CD4-positive, alpha-beta T cell treated with Interleukin-1 beta for 1 hour (primary cell): ENCODE results near the gene COPE.
"Not testable (repeated sequence)": the region's sequence is repeated elsewhere in the genome, so short reads cannot be mapped to it uniquely, and the experiment has no call there.

ENCODE experiments used
- DNase-seq, 2 donors: peaks; one replicate each; pipeline ENCODE4 v3.0.0-alpha.2; 2020 to 2022

Gene COPE

DNA sequence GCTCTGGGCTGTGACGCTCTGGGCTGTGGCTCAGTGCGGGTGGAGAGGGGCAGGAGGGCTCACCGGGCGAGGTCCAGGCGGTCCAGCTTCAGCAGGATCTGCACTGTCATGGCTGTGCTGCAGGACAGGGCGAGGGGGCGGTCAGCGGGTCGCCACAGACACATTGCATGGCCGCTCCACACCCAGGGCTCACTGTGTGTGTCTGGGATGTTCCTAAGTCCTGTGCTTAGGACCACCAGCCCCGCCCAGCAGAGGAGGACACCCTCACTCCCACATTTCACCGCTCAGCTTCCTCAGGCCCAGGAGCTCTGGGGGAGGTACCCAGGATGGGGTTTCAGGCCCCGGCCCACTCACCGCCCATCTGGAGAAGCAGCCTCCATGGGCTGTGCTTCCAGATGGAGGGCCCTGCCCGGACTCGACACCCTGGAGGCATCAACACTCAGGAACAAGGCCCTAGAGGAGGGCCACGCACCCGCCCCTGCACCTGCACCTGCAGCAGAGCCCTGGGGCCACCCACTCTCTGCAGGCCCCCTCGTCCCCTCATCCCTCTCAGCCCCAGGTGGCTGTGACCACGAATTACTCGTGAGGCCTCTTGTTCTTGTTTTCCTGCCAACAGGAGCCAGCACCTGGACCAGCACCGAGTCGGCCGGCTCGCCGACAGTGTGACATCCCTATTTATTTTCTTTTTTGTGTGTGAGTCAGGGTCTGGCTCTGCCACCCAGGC, 13.5 kb downstream of the COPE start:
- no peak for DNase-seq

DNA sequence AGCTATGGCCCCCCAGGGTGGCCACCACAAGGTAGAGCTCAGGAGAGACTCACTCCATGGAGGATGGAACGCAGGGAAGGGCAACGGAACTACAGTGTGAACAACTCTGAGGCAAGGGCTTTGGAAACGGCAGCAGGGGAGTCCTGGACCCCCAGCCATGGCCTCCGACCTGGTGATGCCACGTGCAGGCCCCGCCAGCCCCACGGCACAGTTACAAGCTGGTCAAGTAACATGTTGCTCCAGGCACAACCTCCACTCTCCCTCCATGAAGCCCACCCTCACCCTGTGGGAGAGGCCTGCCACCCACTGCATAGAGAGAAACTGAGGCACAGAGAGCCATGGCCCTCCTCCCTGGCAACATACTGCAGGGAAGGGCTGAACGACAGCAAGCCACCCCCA, 14.1 kb downstream of the COPE start:
- no peak for DNase-seq

GRCh38 chr19:18904334-18905057, 14.7 kb downstream of the COPE start:
- DNase-seq: no peak

- DNase-seq: no peak
Observed at GRCh38 chr19:18903156-18904037, 15.8 kb downstream of the COPE start.

DNA sequence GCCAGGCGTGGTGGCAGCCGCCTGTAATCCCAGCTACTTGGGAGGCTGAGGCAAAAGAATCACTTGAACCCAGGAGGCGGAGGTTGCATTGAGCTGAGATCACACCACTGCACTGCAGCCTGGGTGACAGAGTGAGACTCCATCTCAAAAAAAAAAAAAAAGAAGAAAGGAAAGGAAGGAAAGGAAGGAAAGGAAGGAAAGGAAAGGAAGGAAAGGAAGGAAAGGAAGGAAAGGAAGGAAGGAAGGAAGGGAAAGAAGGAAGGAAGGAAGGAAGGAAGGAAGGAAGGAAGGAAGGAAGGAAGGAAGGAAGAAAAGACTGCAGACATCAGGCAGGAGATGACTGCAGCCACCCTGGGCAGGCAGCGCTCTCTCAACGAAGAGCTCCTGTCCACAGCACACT, 16.7 kb downstream of the COPE start:
- not testable (repeated sequence) for DNase-seq

DNA sequence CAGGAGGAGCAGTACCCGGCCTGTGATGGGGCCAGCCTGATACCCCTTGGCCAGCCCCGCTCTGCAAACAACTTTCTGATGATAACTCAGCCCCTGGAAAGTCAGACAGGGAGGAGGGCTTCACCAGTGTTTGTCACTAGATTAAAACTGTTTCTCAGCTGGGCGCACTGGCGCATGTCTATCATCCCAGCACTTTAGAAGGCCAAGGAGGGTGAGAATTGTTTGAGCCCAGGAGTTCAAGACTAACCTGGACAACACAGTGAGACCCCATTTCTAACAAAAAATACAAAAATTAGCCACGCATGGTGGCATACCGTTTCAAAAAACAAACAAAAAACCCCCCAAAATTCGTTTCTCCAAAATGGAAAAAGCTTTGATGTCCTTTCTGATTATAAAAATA, 17.7 kb downstream of the COPE start:
- no peak for DNase-seq

GRCh38 chr19:18900700-18901481, 18.3 kb downstream of the COPE start:
- no peak for DNase-seq

- no peak for DNase-seq
Observed at GRCh38 chr19:18899624-18900560, 19.3 kb downstream of the COPE start.

- DNase-seq: no peak
Observed at GRCh38 chr19:18898607-18899408, 20.4 kb downstream of the COPE start.

DNA sequence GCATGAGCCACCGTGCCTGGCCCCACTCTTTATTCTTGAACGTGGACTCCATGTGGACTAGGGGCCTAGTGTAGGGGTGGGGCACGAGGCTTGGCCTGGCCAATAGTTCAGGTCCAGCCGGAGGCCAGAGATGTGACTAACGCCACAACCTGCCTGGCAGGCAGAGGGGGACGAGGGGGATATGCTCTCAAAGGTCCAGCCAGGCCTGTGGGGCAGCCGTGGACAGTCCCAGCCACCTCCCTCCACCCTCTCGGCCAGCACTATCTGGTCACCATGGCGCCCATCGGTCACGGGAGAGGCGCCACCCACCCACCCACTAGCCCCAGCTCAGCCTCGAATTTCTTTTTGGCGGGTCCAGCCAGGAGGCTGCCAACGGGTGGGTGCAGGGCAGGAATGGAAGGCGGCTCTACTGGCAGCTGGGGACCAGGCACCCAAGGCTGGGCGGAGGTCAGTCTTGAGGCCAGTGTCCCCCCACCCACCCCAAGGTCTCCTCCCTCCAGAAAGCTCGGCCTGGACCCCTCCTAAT, 21.0 kb downstream of the COPE start:
- DNase-seq: no peak

DNA sequence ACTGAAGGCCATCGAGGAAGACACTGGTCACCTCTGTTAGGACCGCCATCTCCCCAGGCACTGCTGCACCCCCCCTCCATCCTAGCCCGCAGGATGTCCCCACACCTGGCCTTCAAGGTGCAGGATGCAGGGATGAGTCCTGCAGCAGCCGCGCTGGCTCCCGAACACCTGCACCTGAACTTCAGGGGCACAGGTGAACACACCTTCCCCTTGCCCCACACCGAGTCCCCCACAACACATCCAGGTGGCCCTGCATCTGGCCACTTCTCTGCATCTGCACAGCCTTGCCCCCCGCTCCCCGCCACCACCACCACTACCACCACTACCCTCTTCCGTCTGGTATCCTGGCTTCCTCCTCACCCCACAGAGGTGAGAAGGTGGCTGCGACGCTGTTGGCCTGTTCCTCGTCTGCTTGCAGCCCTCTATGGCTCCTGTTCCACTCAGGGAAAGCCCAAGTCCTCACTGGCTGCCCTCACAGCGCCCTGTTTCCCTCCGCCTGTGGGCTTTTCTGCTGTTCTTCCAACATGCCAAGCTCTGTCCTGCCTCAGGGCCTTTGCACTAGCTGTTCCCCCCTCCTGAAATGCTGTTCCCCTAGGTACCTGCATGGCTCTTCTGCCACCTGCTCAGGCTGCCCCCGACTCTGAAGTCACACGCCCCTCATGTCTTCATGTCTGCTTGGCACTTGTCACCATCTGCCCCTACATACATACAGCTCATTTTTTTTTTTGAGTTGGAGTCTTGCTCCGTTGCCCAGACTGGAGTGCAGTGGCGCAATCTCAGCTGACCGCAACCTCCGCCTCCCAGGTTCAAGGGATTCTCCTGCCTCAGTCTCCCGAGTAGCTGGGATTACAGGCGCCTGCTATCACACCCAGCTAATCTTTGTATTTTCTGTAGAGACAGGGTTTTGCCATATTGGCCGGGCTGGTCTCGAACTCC, 21.8 kb downstream of the COPE start:
- no peak for DNase-seq

- no peak for DNase-seq
Observed at GRCh38 chr19:18896421-18896841, 22.8 kb downstream of the COPE start.

DNA sequence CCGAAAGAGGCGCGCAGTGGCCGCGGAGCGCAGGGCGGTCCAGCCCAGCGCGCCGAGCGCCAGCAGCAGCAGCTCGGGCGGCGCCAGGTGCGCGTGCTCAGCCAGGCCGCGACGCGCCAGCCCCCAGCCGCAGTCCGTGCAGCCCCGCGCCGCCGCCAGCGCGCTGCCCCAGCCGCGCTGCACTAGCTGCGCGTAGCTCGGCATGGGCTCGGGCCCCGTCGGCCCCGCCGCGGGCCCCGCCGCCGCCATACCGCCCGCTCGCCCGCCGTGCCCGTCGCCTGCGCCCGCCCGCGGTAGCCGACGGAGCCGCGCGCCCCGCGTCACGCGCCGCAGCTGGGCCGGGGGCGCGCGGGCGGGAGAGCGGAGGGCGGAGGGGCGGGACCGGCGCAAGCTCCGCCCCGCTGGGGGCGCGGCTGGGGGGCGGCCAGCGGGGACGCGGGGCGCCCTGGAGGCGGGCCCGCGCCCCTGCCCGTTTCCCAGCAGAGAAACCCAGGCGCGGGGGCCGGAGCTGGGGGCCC, 23.3 kb downstream of the COPE start, which contains the start of gene CERS1:
Gene CERS1, minus strand, starts transcription at position 335 of the 518 bp plus-strand sequence. Its CDS starts 86 bp downstream, at position 249.
- DNase-seq: no peak

- DNase-seq: no peak
Observed at GRCh38 chr19:18895038-18895823, 24.0 kb downstream of the COPE start.

DNA sequence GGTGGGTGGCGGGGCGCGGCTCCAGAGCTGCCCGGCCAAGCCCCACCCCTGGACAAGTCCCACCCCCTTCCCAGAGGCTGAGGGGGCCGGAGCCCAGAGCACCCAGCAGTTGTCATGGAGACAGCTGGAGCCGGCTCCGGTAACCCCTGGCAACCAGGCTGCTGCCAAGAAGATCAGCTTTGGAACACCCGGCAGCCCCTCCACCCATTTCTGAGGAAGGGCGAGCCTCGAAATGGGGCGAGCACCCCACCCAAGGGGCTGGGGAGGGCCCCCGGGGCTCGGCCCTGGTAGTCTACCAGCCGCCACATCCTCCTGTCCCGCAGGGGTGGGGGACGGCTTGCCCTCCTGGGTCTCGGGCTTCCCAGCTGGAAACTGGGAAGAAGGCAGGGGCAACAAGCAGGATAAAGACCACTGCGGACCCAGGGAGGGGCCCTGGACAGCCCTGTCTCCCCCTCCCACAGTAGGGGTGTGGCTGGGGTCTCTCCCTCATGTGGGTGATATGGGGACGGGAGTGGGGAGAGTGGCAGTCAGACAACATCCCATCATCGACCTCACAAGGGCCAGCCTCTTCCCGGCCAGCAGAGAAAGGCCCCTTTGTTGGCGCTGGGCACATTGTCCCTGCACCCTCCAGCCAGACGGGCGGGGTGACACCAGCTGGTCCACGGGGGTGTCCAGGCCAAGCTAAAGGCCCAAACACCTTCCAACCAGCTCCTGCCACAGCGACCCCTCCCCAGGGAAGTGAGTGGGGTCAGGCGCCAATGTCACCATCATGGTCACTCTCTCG, 24.7 kb downstream of the COPE start:
- no peak for DNase-seq

DNA sequence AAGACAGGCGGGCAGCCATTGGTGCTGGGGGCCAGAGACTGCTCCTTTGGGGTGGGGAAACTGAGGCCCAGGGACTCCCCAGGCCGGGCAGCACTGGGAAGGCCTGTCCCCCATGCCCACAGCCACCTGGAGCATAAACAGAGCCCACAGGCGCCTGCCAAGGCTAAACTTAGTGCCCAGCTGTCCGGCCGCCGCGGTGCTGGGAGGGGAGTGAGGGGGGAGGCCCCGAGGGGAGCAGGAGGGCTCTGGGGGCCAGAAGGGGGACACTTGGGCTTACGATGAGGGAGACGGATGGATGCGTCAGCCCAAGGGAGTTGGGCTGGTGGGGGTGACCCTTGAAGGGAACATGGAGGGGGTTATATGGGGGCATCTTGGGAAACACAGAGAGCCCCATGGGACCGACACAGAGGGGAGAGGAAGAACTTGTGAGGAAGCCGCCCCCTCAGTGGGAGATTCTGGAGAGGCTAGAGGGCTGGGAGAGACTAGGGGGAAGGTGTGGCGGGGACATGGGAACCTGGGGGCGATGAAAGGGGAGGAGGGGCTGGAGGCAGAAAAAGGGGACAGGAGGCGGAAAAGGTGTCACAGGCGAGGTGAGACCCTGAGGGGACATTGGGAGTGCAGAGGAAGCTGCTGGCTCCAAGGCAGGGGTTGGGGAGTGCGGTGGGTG, 25.5 kb downstream of the COPE start:
- no peak for DNase-seq
